Endothelial cell of umbilical vein (primary cell): ENCODE measurements around the gene BIRC2.

Source experiments
- EZH2 ChIP-seq: IDR thresholded peaks from 2 replicates; pipeline ENCODE4 v1.6.1; 2012; ENCODE audit warnings: borderline replicate concordance, low read depth, mild to moderate bottlenecking, moderate library complexity, low read length, inconsistent platforms; ENCODE audit not compliant: severe bottlenecking
- GATA2 ChIP-seq: IDR thresholded peaks from 2 replicates; pipeline ENCODE4 v1.7.0; 2011; ENCODE audit warnings: low read depth, mild to moderate bottlenecking, moderate library complexity, mixed read lengths, low read length; ENCODE audit not compliant: insufficient read length, insufficient read depth
- JUN ChIP-seq: IDR thresholded peaks from 2 replicates; pipeline ENCODE4 v1.6.1; 2011; ENCODE audit warnings: borderline replicate concordance, low read depth; ENCODE audit not compliant: insufficient read length, insufficient read depth
- POLR2A ChIP-seq: IDR thresholded peaks from 2 replicates; pipeline ENCODE4 v1.6.1; 2012; ENCODE audit warnings: low read depth, mild to moderate bottlenecking, control low read depth, low read length
- POLR2AphosphoS5 ChIP-seq: IDR thresholded peaks from 2 replicates; pipeline ENCODE4 v1.6.1; 2012; ENCODE audit warnings: low read depth, mild to moderate bottlenecking, control low read depth, low read length, moderate library complexity; ENCODE audit not compliant: insufficient read depth
- TF ChIP-seq, protein P1 (sequence below), 2 donors: IDR thresholded peaks; 1 replicate in 1 of 2; 2 replicates in 1 of 2; pipeline ENCODE4 v1.5.1; 2011; ENCODE audit warnings: low read length in 2 of 2, mild to moderate bottlenecking in 2 of 2, moderate library complexity in 2 of 2, control low read depth in 1 of 2, inconsistent platforms in 1 of 2, low read depth in 1 of 2; ENCODE audit not compliant: insufficient read depth in 1 of 2; ENCODE audit errors: extremely low read depth in 1 of 2

DNA sequence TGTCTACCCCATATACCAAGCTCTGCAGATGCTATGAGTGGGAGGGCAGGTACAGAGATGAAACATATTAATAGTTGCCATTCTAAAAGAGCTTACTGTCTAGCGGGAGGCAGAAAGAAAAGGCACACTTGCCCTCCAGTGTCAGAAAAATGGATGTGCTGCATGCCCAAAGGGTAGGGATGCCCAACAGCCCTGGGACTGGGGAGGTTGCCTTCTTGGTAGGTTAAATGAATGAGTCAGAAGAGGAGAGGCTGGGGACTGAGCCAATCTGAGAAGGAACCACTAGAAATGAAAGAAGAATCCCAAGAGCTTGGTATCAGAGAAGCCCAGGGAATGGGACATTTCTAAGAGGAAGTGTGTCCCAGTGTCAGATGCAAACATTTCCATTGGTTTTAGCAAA, 28.5 kb upstream of the BIRC2 start:
- TF ChIP-seq EZH2 (no peak), JUN (no peak), POLR2A (no peak), POLR2AphosphoS5 (no peak), GATA2 (no peak)
- TF ChIP-seq, protein P1, sequence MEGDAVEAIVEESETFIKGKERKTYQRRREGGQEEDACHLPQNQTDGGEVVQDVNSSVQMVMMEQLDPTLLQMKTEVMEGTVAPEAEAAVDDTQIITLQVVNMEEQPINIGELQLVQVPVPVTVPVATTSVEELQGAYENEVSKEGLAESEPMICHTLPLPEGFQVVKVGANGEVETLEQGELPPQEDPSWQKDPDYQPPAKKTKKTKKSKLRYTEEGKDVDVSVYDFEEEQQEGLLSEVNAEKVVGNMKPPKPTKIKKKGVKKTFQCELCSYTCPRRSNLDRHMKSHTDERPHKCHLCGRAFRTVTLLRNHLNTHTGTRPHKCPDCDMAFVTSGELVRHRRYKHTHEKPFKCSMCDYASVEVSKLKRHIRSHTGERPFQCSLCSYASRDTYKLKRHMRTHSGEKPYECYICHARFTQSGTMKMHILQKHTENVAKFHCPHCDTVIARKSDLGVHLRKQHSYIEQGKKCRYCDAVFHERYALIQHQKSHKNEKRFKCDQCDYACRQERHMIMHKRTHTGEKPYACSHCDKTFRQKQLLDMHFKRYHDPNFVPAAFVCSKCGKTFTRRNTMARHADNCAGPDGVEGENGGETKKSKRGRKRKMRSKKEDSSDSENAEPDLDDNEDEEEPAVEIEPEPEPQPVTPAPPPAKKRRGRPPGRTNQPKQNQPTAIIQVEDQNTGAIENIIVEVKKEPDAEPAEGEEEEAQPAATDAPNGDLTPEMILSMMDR (IDR thresholded peaks at IDR 0.05; ENCODE audit: extremely low read depth in 1 of 2, insufficient read depth in 1 of 2, low read depth in 1 of 2, low read length in 2 of 2), result no peak
